ENCODE results near the gene PRUNE2. TPM values are rescaled to one million over a fixed set of nuclear protein-coding genes. Genes with fewer than 3 reads are reported as not detected.
A peak's percentile ranks its signal among the peaks of the same experiment; 100 is the strongest.

Gene PRUNE2
- total and polyA plus RNA-seq, 12 donors, result 1.9 to 68.0 (median 11.2) TPM

GRCh38 chr9:76699971-76700370 lies 205.9 kb downstream of the PRUNE2 start:
- no peak for TF ChIP-seq POLR2A (IDR thresholded peaks at IDR 0.05)
- TF ChIP-seq CTCF (IDR thresholded peaks at IDR 0.05), result no peak
- Histone ChIP-seq H3K36me3 (replicated peaks in 1 of 2) (no peaks in the 10 kb centered on the region), H3K4me3 (no peak overlapping the region), H3K27me3 (no peaks in the 10 kb centered on the region), H3K4me1 (replicated peaks in 1 of 2) (peaks cover 0 to 3% of the 10 kb centered on the region in 2 donors), H3K9me3 (replicated peaks in 1 of 3) (no peaks in the 10 kb centered on the region), H3K27ac (no peak overlapping the region)
- no peak for DNase-seq
- intact Hi-C loops (cut with DNase I), result loop anchor here in 1 of 2 donors (5.0 kb wide), 1 partner anchor 33 kb away; no protein-coding TSS in a partner anchor

GRCh38 chr9:76697554-76697953 lies 208.4 kb downstream of the PRUNE2 start:
- Histone ChIP-seq H3K27me3 (no peaks in the 10 kb centered on the region), H3K9me3 (replicated peaks in 1 of 3) (no peaks in the 10 kb centered on the region), H3K36me3 (replicated peaks in 1 of 2) (no peaks in the 10 kb centered on the region), H3K4me1 (replicated peaks in 1 of 2) (peaks cover 0 to 3% of the 10 kb centered on the region in 2 donors), H3K27ac (no peak overlapping the region), H3K4me3 (no peak overlapping the region)
- 19 to 75% (median 50%) methylated on average over 2 of the region's 2 CpGs for WGBS, 4 donors
- no peak for DNase-seq
- TF ChIP-seq CTCF (IDR thresholded peaks at IDR 0.05) (no peak), POLR2A (IDR thresholded peaks at IDR 0.05) (no peak)
- intact Hi-C loops (cut with DNase I), result no loop called here

GRCh38 chr9:76697081-76697480 lies 208.8 kb downstream of the PRUNE2 start:
- WGBS, 4 donors, result 52 to 60% (median 58%) methylated on average over 5 of the region's 5 CpGs

GRCh38 chr9:76693912-76694311 lies 212.0 kb downstream of the PRUNE2 start:
- Histone ChIP-seq H3K27ac (peak overlapping the region in 1 of 5 donors; percentile 38), H3K27me3 (no peaks in the 10 kb centered on the region), H3K9me3 (replicated peaks in 1 of 3) (no peaks in the 10 kb centered on the region), H3K4me3 (no peak overlapping the region), H3K4me1 (replicated peaks in 1 of 2) (peaks cover 0 to 4% of the 10 kb centered on the region in 2 donors), H3K36me3 (replicated peaks in 1 of 2) (no peaks in the 10 kb centered on the region)
- intact Hi-C loops (cut with DNase I), result no loop called here
- 70 to 82% (median 75%) methylated on average over 5 of the region's 5 CpGs for WGBS, 4 donors
- TF ChIP-seq CTCF (IDR thresholded peaks at IDR 0.05), result no peak
- no peak for TF ChIP-seq POLR2A (IDR thresholded peaks at IDR 0.05)
- DNase-seq, result peak in 1 of 7 donors; percentile 7

More at GRCh38 chr9:76697081-76697480, 208.8 kb downstream of the PRUNE2 start:
- no peak for TF ChIP-seq CTCF (IDR thresholded peaks at IDR 0.05)
- no peak for TF ChIP-seq POLR2A (IDR thresholded peaks at IDR 0.05)
- H3K4me3 ChIP-seq, result no peak overlapping the region
- intact Hi-C loops (cut with DNase I), result no loop called here
- H3K27me3 ChIP-seq, result no peaks in the 10 kb centered on the region
- no peak for DNase-seq
- H3K9me3 ChIP-seq (replicated peaks in 1 of 3), result no peaks in the 10 kb centered on the region
- no peak overlapping the region for H3K27ac ChIP-seq
- peaks cover 0 to 3% of the 10 kb centered on the region in 2 donors for H3K4me1 ChIP-seq (replicated peaks in 1 of 2)
- no peaks in the 10 kb centered on the region for H3K36me3 ChIP-seq (replicated peaks in 1 of 2)

Measured in adrenal gland (tissue), 12 donors.